Ishikawa (cell line): ENCODE results near the gene RUBCNL.
A peak's percentile ranks its signal among the peaks of the same experiment; 100 is the strongest.

ENCODE experiments used
- CEBPB ChIP-seq: IDR thresholded peaks from 2 replicates; pipeline ENCODE4 v1.6.1; 2012
- CREB1 ChIP-seq: IDR thresholded peaks from 2 replicates; pipeline ENCODE4 v1.6.1; 2012; ENCODE audit warnings: low read depth
- EGR1 ChIP-seq: IDR thresholded peaks from 2 replicates; pipeline ENCODE4 v1.6.1; 2012
- EP300 ChIP-seq: IDR thresholded peaks from 2 replicates; pipeline ENCODE4 v1.6.1; 2012; ENCODE audit warnings: borderline replicate concordance
- FOXM1 ChIP-seq: IDR thresholded peaks from 2 replicates; pipeline ENCODE4 v1.6.1; 2012; ENCODE audit warnings: low read depth, borderline replicate concordance
- MAX ChIP-seq: IDR thresholded peaks from 2 replicates; pipeline ENCODE4 v1.6.1; 2012
- NFIC ChIP-seq: IDR thresholded peaks from 2 replicates; pipeline ENCODE4 v1.6.1; 2012
- RAD21 ChIP-seq: IDR thresholded peaks from 2 replicates; pipeline ENCODE4 v1.6.1; 2012; ENCODE audit warnings: low read depth
- REST ChIP-seq: IDR thresholded peaks from 2 replicates; pipeline ENCODE4 v1.6.1; 2012; ENCODE audit warnings: low read depth, mild to moderate bottlenecking
- TAF1 ChIP-seq: IDR thresholded peaks from 2 replicates; pipeline ENCODE4 v1.6.1; 2012; ENCODE audit warnings: low read depth, mild to moderate bottlenecking
- TCF12 ChIP-seq: IDR thresholded peaks from 2 replicates; pipeline ENCODE4 v1.6.1; 2012; ENCODE audit warnings: low read depth
- TEAD4 ChIP-seq: IDR thresholded peaks from 2 replicates; pipeline ENCODE4 v1.6.1; 2012
- USF1 ChIP-seq: IDR thresholded peaks from 2 replicates; pipeline ENCODE4 v1.6.1; 2012
- YY1 ChIP-seq: IDR thresholded peaks from 2 replicates; pipeline ENCODE4 v1.6.1; 2012; ENCODE audit warnings: low read depth
- ZBTB7A ChIP-seq: IDR thresholded peaks from 2 replicates; pipeline ENCODE4 v1.6.1; 2012; ENCODE audit warnings: low read depth

RUBCNL gene

DNA sequence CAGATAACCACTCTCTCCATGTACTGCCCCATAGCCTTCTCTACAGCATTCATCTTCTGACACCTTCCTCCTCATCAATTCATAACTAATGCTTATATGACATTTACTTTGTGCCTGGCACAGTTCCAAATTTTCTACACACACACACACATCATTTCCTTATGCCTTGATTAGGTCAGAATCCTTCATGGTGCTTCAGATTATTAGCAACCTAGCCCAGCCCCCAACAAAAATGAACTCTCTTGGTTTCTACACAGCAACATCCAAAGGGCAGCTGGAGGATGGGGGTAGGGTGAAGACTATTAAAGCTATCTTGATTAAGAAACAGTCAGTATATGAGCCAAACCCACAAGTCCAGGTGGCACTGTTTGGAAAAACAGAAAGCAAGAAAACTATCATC, 3.7 kb downstream of the RUBCNL start:
- TF ChIP-seq NFIC (peak; percentile 8; the same call in 1 of the 2 replicates), USF1 (no peak), TCF12 (no peak)

DNA sequence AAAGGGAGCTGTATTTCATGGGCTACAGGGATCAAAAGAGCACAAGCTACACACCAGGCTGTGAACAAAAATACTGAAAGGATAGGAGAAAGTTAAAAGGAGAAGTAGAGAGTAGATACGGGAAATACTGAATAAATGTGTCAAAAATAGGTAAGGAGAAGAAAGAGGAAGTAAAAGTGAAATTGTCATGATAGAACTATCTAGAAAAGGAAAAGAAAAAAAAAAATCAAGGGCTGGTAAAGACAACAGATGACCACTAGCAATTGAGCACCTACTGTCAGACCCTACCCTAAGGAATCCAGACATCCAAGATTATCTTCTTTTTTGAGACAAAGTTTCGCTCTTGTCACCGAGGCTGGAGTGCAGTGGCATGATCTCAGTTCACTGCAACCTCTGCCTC, 4.8 kb downstream of the RUBCNL start:
- TF ChIP-seq YY1 (no peak), ZBTB7A (no peak), CEBPB (no peak), TAF1 (no peak), REST (no peak), EP300 (no peak), NFIC (no peak), TEAD4 (no peak), FOXM1 (no peak), EGR1 (no peak), RAD21 (no peak), USF1 (no peak), MAX (no peak), CREB1 (no peak), TCF12 (no peak)

GRCh38 chr13:46380242-46380641, 6.8 kb downstream of the RUBCNL start:
- TF ChIP-seq TEAD4: no peak

DNA sequence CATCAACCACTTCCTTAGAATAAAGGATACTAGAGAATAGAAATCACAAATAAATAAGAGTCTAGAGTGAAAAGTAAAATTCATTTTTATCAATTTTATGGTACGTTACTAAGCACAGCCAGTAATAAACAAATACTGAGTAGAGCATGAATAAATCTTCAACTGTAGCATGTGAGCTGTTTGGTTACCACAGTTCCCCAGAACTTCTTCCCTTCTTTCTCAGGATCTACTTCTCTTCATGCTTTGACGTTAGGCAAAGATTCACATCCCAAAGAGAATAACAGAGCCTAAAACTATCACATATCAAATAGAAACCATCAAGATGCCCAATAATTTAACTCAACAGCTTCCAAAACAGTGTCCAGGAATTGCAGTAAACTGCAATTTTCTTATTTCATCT, 7.4 kb downstream of the RUBCNL start:
- no peak for TF ChIP-seq YY1

DNA sequence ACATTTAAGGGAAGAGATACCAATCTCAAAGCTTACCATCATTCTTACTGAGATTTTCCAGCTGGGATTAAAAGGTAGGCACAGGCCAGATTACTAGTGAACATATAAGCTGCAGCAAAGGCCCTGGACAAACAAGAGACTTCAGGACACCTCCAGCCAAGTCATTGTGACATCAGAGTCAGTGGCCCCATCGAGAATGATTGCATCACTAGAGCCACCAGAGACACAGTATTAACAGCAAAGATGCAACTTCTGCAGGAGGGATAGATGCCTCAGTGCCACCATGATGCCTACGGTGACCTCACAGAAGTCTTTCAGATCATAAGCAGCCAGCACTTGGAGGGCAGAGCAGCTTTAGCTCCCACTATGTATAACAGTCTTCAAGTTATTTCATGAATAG, 8.6 kb downstream of the RUBCNL start:
- no peak for TF ChIP-seq CEBPB
- TF ChIP-seq RAD21: no peak

- TF ChIP-seq TEAD4 (no peak), USF1 (no peak), CEBPB (no peak), TAF1 (no peak), ZBTB7A (no peak), FOXM1 (no peak), EP300 (no peak), REST (no peak), MAX (no peak), YY1 (no peak), NFIC (no peak)
These were observed 9.5 kb downstream of the RUBCNL start for GRCh38 chr13:46377554-46377953.

GRCh38 chr13:46374710-46375109, 12.3 kb downstream of the RUBCNL start:
- TF ChIP-seq CEBPB (no peak), CREB1 (no peak), RAD21 (no peak), TEAD4 (no peak), USF1 (no peak), EGR1 (no peak), TCF12 (no peak), MAX (no peak), NFIC (no peak), TAF1 (no peak), EP300 (no peak), REST (no peak), YY1 (no peak), FOXM1 (no peak), ZBTB7A (no peak)
